HG03439 (cell line): Measurements from ENCODE around the gene SCAMP3.
"Not testable (repeated sequence)": the region's sequence is repeated elsewhere in the genome, so short reads cannot be mapped to it uniquely, and the experiment has no call there.

ENCODE experiments used
- ATAC-seq: cut with Tn5 transposase; IDR thresholded peaks from one replicate; pipeline ENCODE4 v1.9.1; 2021; ENCODE audit warnings: mild to moderate bottlenecking, moderate library complexity; ENCODE audit not compliant: unreplicated experiment

Gene SCAMP3

DNA sequence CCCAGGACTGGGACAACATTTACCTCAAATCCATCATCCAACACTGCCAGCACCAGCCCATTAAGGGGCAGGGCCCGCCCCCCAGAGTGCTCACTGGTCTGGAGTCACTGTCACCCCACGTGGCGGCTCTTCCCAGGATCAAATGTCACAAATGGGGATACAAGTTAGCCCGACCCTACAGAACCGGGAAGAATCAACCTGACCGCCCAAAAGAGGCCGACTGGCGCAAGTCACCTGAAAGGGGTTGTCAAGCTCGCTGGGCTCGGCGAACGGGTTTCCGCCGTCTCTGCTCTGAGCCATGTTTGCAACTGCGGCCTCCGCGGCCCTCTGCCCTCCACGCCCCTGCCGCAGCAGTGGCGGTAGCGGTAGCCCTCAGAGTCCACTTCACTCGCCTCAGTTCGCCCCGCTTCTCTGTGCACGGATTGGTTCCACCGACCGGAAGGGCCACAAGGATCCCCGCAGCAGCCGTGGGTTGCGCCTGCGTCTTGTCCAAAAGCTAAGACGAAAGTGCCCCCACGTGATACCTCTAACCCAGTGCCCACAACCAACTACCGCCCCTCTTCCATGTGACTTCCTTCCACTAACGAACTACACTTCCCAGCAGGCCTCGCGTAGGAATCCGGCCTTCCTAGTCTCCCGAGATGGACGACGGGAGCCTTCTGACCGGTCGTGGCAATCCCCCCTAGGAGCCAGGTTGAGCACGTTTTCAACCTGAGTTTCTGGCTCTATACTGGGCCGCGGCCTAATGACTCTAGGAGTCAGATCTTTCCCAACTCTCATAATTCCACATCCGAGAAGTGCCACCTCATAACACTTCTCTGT lies at the start of gene SCAMP3:
TSS of gene SCAMP3 (minus strand) at position 509 of the 822 bp plus-strand sequence. CDS start at position 300, 209 bp downstream.
- peak; percentile 88 for ATAC-seq

DNA sequence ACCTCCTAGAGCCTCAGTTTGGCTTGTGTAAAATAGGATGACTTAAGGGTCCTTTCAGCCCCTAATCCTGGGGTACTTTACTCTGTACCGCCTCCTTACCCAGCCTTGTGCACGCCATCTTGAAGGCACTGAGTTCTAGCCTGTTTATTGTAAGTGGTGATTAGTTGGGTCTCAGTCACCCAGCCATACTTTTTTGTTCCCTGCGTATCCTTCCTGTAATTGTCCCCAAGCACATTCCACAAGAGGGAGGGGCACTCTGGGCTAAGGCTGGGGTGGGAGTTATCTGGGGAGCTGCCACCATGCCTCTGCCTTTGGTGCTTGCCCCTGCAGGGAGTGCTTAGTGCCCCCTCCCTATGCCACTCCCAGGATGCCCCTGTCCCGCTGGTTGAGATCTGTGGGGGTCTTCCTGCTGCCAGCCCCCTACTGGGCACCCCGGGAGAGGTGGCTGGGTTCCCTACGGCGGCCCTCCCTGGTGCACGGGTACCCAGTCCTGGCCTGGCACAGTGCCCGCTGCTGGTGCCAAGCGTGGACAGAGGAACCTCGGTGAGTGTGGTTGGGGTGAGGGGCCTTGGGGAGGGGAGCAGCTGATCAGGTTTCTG lies 47.4 kb upstream of the SCAMP3 start:
- ATAC-seq, result no peak

DNA sequence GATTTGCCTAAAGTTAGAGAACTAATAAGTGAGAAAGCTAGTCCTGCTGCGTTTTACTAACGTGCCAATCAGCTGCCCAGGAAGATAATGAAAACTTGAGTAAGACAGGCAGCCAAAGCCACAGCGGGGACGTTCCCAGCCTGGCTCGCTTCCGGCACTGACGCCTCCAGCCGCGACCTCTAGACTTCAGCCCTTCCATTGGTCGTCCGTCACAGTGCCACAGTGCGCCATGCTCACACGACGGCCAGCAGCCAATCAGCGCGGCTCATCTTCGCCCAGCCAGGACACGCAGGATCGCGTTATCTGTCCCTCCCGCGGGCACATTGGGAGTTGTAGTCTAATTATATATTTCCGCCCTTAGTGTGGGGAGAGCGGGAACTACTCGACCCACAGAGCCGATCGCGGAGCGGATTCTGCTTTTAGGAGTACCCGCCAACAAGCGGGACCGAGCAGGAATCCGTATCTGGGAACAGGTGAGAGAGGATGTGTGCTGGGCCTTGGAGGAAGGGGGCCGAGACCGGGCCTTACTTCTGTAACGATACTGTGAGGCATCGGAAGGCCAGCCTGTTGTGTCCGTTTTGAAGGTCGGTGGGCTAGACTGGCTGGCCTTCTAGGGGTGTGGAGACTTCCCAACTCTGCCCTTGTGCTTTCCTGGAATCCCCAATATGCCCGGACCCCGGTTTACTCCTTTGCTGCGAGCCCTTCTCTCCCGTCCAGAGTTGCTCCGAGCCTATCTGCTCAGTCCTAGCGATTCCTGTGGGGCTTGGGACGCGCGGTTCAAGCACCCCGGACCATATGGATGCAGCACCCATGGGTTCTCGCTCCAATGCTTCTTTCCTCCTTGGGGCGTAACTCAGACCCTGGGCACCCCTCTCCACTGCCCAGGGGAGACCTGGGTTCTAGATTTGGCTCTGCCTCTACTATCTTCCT lies 46.6 kb upstream of the SCAMP3 start, which contains the start of gene FDPS:
TSS of gene FDPS (plus strand) at position 374 of the 930 bp plus-strand sequence. CDS start 924 bp downstream, outside the sequence.
- peak; percentile 92 for ATAC-seq

DNA sequence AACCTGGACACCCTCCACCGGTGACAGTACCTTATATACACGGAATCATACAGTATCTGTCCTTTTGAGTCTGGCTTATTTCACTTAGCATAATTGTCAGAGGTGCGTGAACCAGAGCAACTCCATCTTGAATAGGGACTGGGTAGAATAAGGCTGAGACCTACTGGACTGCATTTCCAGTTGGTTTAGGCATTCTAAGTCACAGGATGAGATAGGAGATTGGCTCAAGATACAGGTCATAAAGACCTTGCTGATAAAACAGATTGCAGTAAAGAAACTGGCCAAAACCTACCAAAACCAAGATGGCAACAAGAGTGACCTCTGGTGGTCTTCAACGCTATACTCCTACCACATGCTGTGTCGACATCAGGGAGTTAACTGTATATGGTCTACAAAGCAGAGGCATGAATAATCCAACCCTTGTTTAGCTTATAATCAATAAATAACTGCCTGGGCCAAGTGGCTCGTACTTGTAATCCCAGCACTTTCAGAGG lies 45.1 kb upstream of the SCAMP3 start:
- no peak for ATAC-seq

DNA sequence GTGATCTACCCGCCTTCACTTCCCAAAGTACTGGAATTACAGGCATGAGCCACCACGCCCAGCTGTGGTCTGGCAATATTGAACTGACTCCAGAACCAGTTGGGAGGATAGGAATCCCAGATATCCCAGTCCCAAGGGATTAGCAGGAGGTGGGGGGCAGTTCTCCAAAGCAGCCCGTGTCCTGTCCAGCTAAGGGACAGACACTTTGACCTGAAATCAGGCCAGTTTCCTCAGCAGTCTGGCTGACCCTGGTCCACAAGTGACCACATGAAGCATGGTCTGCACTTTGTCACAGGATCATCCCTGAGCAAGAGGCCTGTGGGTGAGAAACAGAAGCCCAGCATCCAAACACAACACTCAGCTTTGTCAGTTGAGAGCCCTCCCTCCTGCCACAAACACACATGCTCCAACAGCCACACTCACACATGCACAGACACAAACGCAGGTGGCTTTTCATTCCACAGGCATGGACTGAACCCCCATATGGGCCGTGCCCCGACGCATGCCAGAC lies 43.8 kb upstream of the SCAMP3 start:
- no peak for ATAC-seq

DNA sequence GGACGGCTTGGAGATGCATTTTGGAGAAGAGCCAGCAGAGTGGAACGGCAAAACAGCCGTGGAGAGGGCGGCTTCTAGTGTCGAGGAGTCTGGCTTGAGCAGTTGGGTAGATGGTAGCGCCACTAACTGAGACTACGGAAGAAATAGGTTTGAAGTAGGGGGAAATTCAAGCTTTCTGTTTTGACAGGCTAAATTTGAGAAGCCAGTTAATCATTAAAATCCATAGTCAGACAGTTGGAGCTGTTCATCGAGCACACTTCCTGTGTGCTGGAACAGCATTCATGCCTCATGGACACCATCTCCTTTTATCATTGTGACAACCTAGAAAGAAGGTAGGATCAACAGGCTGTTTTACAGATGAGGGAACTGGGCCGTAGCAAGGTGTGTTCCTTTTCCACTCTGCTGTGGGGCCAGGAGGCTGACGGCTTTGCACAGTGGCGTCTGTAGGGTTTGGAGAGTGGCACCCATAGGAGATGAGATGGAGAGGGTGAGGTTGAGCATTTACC lies 42.5 kb upstream of the SCAMP3 start:
- ATAC-seq, result no peak

DNA sequence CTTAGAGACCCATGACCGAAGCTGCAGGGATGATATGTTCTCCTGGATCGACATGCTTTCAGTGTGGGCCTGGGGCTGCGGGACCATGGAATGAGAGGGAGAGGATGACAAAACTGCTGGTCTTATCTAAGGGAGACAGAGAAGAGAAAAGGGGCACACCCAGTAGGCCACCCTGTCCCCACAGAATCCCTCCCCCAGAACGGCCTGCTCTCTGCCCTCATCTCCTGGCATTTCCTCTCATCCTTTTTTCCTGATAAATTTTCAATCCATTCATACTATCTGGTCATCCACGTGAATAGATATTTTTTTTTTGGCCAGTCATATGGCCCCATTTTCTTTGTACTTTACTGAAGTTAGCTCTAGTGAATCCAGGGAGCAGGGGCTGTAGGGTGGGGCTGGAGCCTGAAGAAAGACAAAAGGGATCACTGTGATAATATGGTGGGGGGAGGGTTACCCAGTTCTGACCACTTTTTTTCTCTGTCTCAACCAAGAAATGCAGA lies 39.2 kb upstream of the SCAMP3 start, which contains the start of gene PKLR:
TSS of gene PKLR (minus strand) at position 97 of the 500 bp plus-strand sequence. CDS start at position 54, 43 bp downstream.
- ATAC-seq, result no peak

DNA sequence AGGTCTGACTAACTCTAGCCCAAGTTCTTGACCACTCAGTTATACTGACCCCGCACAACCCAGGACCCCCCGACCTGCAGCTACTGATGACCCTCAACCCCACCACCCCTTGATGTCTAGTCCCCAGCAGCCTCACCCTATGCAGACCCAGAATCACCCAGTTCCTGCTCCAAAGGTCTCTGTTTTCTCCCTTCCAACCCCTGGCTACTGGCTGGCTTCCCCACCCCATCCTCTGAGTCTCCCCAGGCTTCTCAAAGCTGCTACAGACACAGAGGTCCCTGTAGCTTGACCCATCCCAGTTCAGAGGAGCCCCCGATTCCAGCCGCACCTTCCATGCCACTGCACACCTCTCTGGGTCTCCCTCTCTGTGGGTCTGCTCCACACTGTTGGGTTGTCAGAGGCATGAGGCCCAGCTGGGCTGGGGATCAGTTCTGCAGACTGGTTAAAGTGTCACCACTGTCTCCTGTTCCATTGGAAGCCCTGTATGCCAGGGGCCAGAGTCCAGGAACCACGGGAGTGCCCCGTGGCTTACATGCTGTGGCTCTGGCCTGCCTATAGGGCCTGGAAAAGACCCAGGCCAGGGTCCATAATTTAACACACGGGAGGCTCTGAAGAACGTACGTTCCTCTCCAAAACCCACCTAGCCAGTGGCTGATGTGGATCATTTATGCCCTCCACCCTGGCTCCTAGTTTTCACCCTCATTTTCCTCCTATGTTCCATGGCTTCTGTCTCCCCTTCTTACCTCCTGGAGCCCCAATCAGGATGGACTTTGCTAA lies 38.6 kb upstream of the SCAMP3 start:
- ATAC-seq, result no peak

DNA sequence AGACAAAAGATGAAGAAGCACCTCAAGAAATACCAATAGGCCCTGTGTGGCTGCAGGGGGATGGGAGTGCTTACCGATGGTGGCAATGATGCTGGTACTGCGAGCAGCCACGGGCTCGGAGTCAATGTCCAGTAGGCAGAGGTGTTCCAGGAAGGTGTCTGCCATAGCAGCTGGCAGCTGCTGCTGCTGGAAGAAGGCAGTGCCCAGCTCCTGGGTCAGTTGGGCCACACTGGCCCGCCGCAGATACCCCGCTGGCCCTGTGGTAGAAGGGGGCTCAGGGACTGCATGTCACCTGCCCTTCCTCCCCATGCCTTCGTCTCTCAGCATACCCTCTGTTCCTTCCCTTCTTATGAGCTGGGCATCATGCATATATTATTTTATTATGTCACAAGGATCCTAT lies 37.9 kb upstream of the SCAMP3 start:
- ATAC-seq, result no peak

DNA sequence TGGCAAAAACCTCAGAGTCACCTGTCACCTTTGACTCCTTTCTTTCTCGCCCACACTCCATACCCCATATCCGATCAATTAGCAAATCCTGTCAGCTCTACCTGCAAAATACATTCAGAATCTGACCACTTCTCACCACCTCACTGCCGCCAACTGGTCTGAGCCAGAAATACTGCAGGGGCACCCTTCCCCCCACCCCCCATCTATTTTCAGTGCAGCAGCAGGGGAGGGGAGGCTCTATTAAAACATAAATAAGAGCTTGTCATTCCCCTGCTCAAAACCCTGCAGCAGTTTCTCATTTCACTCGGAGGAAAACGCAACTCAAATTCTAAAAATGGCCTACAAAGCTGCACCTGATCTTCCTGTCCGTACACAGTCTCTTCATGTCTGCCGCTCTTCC lies 35.2 kb upstream of the SCAMP3 start:
- ATAC-seq, result no peak

DNA sequence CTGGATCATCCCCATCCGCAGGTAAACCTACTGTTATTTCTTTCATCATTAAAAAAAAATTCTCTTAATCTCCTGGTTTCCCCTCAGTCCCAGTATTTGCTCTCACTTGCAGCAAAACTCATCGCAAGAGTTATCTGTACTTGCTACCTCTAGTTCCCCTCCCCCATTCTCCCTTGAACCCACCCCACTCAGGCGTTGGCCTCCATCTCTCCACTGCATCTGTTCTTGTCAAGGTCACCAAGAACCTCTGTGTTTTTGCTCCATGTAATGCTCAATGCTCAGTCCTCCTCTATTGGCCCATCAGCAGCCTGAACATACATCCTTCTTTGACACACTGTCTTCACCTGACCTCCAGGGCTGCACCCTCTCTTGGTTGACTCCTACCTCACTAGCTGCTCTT lies 34.5 kb upstream of the SCAMP3 start:
- no peak for ATAC-seq

DNA sequence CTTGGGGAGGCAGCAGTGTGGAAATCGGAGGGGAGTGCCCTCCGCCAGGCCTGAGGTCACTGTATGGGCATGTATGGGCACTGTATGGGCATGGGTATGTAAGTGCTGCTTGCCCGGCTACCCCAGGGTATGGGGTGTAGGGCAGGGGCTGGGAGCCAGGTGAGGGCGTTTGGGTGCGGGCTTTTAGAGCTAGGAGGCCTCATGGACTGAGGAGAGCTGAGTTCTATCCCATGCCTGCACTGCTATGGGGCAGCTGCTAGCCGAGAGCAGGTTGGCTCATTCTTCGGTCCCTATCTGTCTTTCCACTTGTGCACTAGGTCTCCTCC lies 33.7 kb upstream of the SCAMP3 start:
- ATAC-seq, result no peak

DNA sequence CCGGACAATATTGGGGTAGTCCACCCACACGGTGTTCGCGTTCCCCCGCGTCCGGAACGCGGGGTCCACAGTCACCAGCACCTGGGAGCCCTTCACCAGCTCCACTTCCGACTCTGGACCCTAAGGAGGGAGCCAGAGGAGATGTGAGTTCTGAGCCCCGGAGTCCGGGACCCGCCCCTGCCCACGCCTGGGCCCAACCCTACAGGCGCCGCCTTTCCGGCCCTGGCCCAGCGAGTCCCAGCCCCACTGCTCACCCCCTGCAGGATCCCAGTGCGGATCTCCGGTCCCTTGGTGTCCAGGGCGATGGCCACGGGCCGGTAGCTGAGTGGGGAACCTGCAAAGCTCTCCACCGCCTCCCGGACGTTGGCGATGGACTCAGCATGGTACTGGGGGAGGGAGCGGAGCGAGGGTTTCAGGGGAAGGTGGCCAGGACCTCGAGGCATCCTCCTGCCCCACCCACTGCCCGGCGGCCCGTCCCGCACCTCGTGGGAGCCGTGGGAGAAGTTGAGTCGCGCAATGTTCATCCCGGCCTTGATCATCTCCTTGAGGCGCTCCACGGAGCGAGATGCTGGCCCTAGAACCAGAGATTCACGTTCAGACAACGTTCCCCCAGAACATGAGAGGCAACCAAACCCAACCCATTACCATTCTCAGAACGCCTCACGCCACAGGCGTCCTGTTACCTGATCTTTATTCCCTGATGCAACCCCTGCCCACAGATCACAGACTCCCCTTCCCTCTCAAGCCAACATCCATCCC lies 33.2 kb upstream of the SCAMP3 start:
- no peak for ATAC-seq

DNA sequence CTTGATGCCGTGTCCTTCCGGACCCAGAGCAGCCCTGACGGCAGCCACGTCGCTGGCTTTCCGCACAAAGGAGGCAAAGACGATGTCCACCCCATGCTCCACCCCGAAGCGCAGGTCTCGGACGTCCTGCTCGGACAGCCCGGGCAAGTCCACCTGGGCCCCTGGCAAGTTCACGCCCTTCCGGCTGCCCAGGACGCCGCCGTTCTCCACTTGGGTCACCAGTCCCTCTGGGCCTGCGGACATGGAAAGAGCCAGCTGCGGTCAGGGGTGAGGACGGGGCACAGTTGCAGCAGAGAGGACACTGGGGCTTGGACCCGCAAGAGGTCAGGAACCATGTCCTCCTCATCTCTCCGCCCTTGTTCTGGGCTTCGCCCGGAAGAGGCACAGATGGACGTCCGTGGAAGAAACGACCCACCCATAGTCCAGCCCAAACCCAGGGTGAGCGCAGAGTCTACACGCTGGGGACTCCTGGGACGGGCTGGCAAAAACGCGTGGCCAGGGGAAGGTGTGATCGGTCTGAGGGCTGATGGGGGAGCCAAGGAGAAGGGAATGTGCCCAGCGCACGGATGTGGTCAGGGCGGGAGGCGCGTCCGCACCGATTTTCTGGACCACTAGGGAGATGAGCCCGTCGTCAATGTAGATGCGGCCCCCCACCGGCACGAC lies 32.5 kb upstream of the SCAMP3 start:
- no peak for ATAC-seq

DNA sequence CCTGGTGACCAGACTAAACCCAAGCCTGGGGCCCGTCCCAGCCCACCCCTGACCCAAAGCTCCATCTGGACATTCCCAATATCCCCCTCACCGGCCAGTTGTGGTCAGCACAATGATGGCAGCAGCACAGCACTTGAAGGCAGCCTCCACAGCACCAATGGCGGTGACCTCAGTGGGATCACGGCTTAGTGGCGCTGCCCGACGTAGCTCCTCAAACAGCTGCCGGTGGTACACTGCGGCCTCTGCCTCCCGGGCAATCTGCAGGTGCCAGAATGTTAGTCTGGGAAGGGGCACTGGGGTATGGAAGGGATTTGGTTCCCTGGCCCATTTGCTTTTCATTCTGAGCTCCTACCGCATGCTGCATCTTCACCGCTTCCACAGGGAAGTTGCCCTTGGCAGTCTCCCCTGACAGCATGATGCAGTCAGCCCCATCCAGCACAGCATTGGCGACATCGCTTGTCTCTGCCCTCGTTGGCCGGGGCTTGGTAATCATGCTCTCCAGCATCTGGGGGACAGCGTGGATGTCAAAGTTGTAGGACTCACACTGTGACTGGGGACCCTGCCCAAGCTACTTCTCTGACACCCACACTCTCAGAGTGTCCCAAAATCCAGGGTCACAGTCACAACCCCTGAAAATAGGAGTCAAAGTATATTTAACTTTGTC lies 31.1 kb upstream of the SCAMP3 start:
- ATAC-seq, result no peak

DNA sequence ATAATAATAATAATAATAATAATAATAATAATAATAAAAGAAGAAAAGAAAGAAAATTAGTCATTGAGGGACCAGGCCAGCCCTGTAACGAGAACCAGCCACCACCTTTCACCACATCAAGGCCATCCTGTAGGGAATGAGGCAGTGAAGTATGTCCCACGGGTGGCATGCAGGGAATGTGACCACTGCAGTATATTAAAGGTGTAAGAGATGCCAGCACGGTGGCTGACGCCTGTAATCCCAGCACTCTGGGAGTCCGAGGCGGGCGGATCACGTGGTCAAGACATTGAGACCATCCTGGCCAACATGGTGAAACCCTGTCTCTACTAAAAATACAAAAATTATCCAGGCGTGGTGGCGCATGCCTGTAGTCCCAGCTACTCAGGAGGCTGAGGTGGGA lies 28.8 kb upstream of the SCAMP3 start:
- ATAC-seq, result not testable (repeated sequence)

DNA sequence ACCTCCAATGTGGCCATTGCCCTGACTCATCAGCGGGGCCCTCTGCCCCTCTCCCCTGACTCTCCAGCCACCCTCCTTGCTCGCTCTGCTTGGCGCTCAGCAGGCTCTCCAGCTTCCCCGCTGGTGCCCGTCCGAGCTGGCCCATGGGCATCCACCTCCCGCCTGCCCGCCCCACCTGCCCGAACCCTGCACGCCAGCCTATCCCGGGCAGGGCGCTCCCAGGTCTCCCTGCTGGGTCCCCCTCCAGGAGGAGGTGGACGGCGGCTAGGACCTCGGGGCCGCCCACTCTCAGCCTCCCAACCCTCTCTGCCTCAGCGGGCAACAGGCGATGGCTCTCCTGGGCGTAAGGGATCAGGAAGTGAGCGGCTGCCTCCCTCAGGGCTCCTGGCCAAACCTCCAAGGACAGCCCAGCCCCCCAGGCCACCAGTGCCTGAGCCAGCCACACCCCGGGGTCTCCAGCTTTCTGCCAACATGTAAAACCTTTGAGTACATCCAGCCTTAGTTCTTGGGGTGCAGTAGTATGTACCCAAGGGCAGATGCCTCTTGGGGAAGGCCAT lies 25.9 kb upstream of the SCAMP3 start:
- ATAC-seq, result no peak

DNA sequence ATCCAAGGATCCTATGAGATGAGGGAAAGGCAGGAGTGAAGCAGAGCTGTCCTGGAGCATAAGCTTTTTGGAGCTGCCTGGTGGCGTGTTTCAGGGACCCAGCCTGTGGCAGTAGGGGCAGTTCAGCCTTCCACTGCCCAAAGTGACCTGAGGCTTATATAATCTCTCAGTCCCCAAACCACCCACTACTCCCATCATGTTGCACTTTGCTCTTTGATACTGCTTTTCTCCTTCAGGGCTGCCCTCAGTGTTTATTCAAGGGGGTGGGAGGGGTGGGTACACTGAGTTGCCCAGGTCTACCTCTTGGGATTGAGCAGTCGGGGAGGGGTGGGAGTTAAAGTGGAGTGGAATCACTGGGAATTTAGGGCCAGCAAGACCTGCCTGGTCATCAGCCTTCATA lies 24.4 kb upstream of the SCAMP3 start:
- ATAC-seq, result no peak
